HG03159 (cell line): Measurements from ENCODE around the gene IFNA4.
"Not testable (repeated sequence)": the region's sequence is repeated elsewhere in the genome, so short reads cannot be mapped to it uniquely, and the experiment has no call there.

Experiments
- ATAC-seq: cut with Tn5 transposase; IDR thresholded peaks from one replicate; pipeline ENCODE4 v1.9.1; 2021; ENCODE audit warnings: mild to moderate bottlenecking, moderate library complexity; ENCODE audit not compliant: unreplicated experiment

The IFNA4 gene

DNA sequence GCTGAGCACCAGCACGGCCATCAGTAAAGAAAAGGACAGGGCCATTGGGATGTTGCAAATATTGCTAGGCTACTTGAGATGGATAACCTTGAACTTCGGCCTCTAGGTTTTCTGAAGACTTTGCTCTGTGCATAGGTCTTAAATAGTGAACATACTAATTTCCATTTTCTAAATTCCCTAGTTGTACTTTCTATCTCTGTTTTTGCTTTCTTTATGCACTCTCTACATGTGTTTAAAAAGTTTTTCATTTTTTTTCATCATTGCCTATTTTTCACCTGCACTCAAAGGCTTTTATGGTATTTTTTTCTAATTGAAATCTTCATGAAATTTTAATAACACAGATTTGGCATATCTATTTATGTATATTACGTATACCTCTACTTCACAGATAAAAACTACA is at the start of gene IFNA4:
TSS of gene IFNA4 (minus strand) at position 101 of the 400 bp plus-strand sequence. CDS start at position 45, 56 bp downstream.
- ATAC-seq, result not testable (repeated sequence)

DNA sequence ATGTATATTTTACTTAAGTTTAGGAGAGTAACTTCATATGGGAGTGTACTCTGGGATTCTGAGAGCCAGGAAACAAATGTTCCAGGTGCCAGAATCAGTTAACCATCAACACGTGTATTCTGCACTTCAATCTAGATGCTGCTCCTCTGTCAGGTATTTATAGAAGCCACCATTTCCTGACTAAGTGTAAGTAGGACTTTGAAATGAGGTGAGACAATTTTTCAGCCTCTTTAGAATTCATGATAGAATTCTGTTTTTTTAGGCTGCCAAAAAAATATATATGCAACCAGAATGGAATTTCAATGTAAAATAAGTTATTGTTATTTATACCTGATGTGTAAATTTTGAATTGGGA is 49.0 kb upstream of the IFNA4 start:
- not testable (repeated sequence) for ATAC-seq

DNA sequence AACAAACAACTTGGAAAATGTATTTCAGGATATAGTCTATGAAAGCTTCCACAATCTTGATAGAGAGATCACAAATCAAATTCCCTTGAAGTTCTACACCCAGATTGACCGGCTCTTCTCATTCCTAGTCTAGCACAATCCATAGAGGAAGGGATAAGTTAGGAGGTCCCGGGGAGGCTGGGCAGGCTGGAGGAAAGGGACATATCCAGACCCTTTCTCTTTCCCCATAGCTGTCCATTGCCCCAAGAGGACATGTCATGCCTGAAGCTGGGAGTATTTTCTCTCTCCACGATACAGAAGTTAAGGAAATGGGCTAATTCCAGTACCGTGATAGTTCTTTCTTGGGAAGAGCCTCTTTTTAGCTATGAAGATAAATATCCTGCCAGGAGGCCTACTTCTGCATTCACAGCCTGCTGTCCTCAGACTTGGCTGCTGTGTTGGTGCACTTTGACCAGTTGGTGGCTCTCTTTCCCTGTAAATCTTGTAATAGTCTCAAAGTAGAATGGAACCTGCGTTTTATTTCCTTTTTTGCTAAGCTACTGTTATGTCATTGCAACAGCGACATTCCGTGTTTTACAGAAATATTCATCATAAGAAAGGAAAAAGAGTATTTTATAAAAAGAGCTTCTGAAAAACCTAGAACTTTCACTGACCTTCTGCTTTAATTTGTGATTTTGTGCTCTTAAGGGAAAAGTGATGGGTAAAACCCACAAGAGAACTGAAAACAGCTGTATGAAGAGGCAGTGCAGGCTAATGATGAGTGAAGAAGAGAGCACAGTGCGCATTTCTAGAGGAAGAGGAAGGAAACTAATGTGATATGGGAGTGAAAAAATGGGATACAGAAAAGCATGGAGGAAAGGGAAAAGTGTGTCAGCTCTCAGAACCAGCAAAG is 48.3 kb upstream of the IFNA4 start:
- ATAC-seq, result peak; percentile 87

DNA sequence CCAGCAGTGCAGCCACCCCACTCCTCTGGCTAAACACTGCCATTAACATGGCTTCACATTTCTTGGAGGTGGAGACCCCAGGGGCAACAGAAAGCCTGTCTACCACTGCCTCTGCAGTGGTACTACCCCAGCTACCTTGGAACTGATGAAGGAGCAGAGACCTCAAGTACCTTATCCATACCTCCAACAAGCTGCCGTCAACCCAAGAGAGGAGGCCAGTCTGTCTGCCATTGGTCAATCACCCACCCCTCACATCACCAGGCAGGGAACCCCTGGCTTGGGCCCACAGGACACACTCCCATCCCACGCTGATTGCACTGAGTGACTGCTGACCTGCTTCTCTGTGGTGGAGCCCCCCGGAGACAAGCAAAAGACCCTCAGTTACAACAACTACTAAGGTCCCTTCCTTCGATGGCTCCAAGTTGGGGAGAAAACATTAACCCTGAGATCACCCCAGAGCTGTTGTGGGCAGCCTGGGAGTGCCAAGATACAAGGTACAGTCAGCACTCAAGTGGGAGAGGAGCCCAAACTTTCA is 46.8 kb upstream of the IFNA4 start:
- no peak for ATAC-seq

DNA sequence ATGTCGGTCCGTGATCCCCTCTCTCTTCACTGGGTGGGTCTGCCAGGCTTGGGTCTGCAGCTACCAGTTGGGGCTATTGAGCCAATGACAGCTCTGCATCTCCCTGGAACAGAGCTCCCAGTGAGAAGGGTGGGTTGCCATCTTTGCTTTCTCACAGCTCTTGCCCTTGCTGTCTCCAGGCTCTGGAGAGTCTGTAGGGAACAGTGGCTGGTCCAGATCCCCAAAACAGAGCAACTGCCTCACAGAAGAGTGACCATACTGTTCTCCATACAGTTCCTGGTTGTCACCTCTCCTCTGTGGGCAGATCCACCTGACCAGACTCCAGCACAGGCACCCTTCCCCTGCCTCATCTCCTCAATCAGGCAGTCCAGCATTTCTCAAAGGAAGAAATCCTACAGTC is 45.9 kb upstream of the IFNA4 start:
- ATAC-seq, result no peak

DNA sequence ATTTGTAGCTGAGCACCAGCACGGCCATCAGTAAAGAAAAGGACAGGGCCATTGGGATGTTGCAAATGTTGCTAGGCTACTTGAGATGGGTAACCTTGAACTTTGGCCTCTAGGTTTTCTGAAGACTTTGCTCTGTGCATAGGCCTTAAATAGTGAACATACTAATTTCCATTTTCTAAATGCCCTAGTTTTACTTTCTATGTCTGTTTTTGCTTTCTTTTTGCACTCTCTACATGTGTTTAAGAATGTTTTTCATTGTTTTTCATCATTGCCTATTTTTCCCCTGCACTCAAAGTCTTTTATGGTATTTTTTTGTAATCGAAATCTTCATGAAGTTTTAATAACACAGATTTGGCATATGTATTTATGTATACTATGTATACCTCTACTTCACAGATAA is 40.7 kb upstream of the IFNA4 start, which contains the start of gene IFNA17:
TSS of gene IFNA17 (minus strand) at position 101 of the 400 bp plus-strand sequence. CDS start at position 52, 49 bp downstream.
- ATAC-seq, result no peak

DNA sequence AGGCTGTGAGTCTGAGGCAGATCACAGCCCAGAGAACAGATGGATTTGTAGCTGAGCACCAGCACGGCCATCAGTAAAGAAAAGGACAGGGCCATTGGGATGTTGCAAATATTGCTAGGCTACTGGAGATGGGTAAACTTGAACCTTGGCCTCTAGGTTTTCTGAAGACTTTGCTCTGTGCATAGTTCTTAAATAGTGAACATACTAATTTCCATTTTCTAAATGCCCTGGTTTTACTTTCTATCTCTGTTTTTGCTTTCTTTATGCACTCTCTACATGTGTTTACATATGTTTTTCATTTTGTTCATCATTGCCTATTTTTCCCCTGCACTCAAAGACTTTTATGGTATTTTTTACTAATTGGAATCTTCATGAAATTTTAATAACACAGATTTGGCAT is 29.8 kb upstream of the IFNA4 start, which contains the start of gene IFNA16:
TSS of gene IFNA16 (minus strand) at position 101 of the 400 bp plus-strand sequence. CDS start at position 95, 6 bp downstream.
- ATAC-seq, result not testable (repeated sequence)

DNA sequence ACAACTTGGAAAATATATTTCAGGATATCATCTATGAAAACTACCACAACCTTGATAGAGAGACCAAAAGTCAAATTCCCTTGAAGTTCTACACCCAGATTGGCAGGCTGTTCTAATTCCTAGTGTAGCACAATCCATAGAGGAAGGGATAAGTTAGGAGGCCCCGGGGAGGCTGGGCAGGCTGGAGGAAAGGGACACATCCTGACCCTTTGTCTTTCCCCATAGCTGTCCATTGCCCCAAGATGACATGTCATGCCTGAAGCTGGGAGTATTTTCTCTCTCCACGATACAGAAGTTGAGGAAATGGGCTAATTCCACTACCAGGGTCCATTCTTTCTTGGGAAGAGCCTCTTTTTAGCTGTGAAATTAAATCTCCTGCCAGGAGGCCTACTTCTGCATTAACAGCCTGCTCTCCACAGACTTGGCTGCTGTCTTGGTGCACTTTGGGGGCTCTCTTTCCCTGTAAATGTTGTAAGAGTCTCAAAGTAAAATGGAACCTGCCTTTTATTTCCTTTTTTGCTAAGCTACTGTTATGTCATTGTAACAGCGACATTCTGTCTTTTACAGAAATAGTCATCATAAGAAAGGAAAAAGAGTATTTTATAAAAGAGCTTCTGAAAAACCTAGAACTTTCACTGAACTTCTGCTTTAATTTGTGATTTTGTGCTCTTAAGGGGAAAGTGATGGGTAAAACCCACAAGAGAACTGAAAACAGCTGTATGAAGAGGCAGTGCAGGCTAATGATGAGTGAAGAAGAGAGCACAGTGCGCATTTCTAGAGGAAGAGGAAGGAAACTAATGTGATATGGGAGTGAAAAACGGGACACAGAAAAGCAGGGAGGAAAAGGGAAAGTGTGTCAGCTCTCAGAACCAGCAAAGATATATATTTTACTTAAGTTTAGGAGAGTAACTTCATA is 26.3 kb upstream of the IFNA4 start:
- ATAC-seq, result peak; percentile 76

DNA sequence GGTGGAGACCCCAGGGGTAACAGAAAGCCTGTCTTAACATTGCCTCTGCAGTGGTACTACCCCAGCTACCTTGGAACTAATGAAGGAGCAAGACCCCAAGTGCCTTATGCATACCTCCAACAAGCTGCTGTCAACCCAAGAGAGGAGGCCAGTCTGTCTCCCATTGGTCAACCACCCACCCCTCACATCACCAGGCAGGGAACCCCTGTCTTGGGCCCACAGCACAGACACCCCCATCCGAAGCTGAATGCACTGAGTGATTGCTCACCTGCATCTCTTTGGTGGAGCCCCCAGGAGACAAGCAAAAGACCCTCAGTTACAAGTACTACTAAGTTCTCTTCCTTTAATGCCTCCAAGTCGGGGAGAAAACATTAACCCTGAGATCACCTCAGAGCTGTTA is 24.8 kb upstream of the IFNA4 start:
- not testable (repeated sequence) for ATAC-seq

DNA sequence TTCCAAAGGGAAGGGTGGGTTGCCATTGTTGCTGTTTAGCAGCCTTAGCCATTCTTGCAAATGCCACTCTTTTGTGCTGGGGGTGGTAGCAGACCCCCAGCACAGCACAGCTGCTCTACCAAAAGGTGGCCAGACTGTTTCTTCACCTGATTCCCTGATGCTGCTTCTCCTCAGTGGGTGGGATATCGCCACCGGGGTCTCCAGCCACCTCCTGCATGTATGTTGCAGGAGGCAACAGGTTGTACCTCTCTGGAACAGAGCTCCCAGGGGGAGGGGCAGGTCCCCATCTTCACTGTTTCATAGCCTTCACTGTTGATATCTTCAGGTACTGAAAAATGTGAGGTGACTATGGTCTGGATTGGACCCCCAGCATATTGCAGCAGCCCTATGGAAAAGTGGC is 23.4 kb upstream of the IFNA4 start:
- ATAC-seq, result not testable (repeated sequence)

DNA sequence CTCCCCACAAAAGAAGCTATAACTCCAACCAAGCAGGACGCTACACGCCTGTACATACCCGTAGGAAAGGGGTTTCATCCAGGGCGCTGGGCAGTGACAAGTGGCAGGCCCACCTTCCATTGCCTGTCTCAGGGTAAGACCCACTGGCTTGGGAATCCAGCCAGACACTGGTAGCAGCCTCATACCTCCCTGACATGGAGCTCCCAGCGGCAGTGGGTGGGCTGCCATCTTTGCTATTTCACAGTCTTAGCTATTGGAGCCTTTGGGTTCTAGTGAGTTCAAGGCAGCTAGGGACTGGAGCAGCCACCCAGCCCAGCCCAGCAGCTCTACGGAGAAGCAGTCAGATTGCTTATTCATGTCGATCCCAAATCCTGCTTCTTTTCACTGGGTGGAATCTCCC is 22.9 kb upstream of the IFNA4 start:
- ATAC-seq, result no peak

DNA sequence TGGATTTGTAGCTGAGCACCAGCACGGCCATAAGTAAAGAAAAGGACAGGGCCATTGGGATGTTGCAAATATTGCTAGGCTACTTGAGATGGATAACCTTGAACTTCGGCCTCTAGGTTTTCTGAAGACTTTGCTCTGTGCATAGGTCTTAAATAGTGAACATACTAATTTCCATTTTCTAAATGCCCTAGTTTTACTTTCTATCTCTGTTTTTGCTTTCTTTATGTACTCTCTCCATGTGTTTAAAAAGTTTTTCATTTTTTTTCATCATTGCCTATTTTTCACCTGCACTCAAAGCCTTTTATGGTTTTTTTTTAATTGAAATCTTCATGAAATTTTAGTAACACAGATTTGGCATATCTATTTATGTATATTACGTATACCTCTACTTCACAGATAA is 19.7 kb upstream of the IFNA4 start, which contains the start of gene IFNA10:
TSS of gene IFNA10 (minus strand) at position 101 of the 400 bp plus-strand sequence. CDS start at position 55, 46 bp downstream.
- ATAC-seq, result not testable (repeated sequence)

DNA sequence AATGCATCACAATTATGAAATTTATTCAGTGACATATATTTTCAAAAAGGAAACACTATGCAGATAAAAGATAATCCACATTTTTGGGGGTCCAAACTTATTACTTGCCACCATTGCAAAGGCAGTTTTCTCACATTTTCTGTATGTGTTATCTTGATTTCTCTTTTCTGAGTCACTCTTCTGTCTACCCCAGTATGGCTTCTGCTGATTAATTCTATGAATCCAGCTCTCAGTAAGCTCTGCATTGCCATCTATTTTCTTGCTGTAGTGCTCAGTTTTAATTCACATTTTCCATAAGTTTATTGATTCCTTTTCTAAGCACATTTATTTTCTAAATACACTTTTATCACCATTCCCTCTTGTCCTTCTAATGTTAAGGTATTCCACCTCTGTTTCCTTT is 17.8 kb upstream of the IFNA4 start:
- ATAC-seq, result no peak

DNA sequence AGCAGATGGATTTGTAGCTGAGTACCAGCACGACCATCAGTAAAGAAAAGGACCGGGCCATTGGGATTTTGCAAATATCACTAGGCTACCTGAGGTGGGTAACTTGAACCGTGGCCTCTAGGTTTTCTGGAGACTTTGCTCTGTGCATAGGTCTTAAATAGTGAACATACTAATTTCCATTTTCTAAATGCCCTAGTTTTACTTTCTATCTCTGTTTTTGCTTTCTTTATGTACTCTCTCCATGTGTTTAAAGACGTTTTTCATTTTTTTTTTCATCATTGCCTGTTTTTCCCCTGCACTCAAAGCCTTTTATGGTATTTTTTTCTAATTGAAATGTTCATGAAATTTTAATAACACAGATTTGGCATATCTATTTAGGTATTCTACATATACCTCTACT is 14.7 kb upstream of the IFNA4 start, which contains the start of gene IFNA7:
TSS of gene IFNA7 (minus strand) at position 101 of the 400 bp plus-strand sequence. CDS start at position 61, 40 bp downstream.
- ATAC-seq, result not testable (repeated sequence)

DNA sequence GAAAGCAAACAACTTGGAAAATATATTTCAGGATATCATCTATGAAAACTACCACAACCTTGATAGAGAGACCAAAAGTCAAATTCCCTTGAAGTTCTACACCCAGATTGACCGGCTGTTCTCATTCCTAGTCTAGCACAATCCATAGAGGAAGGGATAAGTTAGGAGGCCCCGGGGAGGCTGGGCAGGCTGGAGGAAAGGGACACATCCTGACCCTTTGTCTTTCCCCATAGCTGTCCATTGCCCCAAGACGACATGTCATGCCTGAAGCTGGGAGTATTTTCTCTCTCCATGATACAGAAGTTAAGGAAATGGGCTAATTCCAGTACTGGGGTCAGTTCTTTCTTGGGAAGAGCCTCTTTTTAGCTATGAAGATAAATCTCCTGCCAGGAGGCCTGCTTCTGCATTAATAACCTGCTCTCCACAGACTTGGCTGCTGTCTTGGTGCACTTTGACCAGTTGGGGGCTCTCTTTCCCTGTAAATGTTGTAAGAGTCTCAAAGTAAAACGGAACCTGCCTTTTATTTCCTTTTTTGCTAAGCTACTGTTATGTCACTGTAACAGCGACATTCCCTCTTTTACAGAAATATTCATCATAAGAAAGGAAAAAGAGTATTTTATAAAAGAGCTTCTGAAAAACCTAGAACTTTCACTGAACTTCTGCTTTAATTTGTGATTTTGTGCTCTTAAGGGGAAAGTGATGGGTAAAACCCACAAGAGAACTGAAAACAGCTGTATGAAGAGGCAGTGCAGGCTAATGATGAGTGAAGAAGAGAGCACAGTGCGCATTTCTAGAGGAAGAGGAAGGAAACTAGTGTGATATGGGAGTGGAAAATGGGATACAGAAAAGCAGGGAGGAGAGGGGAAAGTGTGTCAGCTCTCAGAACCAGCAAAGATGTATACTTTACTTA is 7.7 kb upstream of the IFNA4 start:
- ATAC-seq, result peak; percentile 95

DNA sequence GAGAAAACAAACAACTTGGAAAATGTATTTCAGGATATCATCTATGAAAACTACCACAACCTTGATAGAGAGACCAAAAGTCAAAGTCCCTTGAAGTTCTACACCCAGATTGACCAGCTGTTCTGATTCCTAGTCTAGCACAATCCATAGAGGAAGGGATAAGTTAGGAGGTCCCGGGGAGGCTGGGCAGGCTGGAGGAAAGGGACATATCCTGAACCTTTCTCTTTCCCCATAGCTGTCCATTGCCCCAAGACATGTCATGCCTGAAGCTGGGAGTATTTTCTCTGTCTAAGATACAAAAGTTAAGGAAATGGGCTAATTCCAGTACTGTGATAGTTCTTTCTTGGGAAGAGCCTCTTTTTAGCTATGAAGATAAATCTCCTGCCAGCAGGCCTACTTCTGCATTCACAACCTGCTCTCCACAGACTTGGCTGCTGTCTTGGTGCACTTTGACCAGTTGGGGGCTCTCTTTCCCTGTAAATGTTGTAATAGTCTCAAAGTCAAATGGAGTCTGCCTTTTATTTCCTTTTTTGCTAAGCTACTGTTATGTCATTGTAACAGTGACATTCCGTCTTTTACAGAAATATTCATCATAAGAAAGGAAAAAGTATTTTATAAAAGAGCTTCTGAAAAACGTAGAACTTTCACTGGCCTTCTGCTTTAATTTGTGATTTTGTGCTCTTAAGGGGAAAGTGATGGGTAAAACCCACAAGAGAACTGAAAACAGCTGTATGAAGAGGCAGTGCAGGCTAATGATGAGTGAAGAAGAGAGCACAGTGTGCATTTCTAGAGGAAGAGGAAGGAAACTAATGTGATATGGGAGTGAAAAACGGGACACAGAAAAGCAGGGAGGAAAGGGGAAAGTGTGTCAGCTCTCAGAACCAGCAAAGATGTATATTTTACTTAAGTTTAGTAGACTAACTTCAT is 4.3 kb downstream of the IFNA4 start:
- peak; percentile 98 for ATAC-seq

DNA sequence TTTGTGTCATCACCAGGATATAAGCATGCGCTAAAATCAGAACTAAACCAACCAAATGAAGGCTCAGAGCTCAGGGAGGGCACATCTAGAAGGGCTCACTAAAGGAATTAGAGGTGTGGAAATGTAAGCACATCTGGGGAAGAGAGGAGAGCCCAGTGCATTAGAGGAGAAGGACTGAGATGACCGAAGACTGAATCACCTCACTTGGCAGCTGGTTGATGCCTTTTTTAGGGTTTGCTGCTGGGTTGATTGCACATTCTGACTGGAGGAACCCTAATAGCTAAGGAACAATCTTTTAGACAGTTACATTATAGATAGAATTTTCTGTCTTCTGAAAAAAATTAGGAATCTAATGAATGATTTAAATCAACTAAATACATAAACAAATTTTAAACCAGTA is 12.7 kb downstream of the IFNA4 start:
- ATAC-seq, result no peak

DNA sequence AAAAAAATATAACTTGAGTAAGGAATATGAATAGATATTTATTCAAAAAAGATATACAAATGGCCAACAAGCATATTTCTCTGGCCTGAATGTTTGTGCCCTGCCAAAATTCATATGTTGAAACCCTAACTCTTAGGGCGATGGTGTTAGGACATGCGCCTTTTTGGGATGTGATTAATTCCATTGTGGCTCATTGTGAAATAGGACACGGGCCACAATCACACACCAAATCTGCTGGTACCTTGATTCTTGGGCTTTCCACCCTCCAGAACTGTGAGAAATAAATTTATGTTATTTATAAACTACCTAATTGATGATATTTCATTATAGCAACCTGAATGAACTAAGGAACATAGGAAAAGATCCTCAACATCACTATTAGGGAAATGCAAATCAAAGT is 15.2 kb downstream of the IFNA4 start:
- no peak for ATAC-seq

DNA sequence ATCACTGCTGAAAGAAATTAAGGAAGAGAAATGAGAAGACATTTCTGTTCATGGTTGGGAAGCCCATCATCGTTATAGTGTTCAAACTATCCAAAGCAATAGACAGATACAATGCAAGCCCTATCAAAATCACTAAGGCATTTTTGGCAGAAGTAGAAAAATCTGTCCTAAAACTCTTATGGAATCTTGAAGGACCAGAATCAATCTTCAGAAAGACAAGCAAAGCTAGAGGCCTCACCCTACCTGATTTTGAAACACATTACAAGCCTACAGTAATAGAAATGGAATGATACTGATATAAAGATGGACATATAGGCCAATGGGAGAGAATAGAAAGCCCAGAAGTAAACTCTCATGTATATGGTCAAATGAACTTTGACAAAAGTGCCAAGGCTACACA is 16.0 kb downstream of the IFNA4 start:
- ATAC-seq, result no peak
